GM12878 (cell line): Measurements from ENCODE around the gene PLEKHO1. TPM values are rescaled to one million over a fixed set of nuclear protein-coding genes. Genes with fewer than 3 reads are reported as not detected.

Source experiments
- ATAC-seq: fragments of 200-7000 bp; cut with Tn5 transposase; 3 replicates; pipeline ENCODE4 v1.9.1; 2020; ENCODE audit warnings: mild to moderate bottlenecking, moderate library complexity
- BruUV-seq: library from RNA; stranded (reverse); fragments of 400-500 nt; replicated peaks from 2 replicates; lab custom pipeline; 2021; lab: Mats Ljungman, UMichigan
- CTCF ChIA-PET: fragments of 300-600 bp; sonication (Branson Sonifier 250); formaldehyde crosslinking; extraction: SDS; loops from one replicate; lab custom pipeline; 2021; ENCODE audit warnings: inconsistent platforms; lab: Yijun Ruan, JAX
- POLR2A ChIA-PET: fragments of 350-600 bp; formaldehyde crosslinking; extraction: SDS; loops from one replicate; lab custom pipeline; 2021; ENCODE audit warnings: inconsistent platforms; lab: Charles Lee
- RAD21 ChIA-PET: fragments of 300-600 bp; sonication (Branson Sonifier 250); formaldehyde crosslinking; loops from one replicate; lab custom pipeline; 2023; ENCODE audit warnings: antibody characterized with exemption; ENCODE audit not compliant: unreplicated experiment; lab: Charles Lee
- SMC1A ChIA-PET: fragments of 300-600 bp; sonication (Branson Sonifier 250); formaldehyde crosslinking; loops from one replicate; lab custom pipeline; 2023; ENCODE audit not compliant: unreplicated experiment, uncharacterized antibody; lab: Charles Lee
- DNase-seq: peaks from one replicate; pipeline ENCODE4 v3.0.0-alpha.2; 2011; ENCODE audit warnings: low read depth, low spot score
- FAIRE-seq: peaks from 3 replicates; lab custom pipeline; 2011; peaks lifted over from hg19 to GRCh38; lab: Jason Lieb, UNC
- H2AFZ ChIP-seq: 2 replicates; pipeline ENCODE4 v1.6.0; 2011; ENCODE audit warnings: low read depth, low read length, control low read depth; ENCODE audit not compliant: control insufficient read depth
- H3K27ac ChIP-seq: 2 replicates; pipeline ENCODE4 v1.5.1; 2011; ENCODE audit warnings: control low read depth; ENCODE audit not compliant: control insufficient read depth, insufficient read depth
- H3K27me3 ChIP-seq, 2 experiments: replicated peaks in 1 of 2; 2 replicates each; pipeline versions ENCODE4 v1.6.0 to v1.6.1; 2011; ENCODE audit warnings: low read length in 1 of 2; ENCODE audit not compliant: control insufficient read depth in 2 of 2, insufficient read depth in 2 of 2
- H3K36me3 ChIP-seq, 2 experiments: 2 replicates each; pipeline ENCODE4 v1.5.1; 2011; ENCODE audit warnings: low read length in 1 of 2; ENCODE audit not compliant: control insufficient read depth in 2 of 2, insufficient read depth in 2 of 2
- H3K4me1 ChIP-seq: 2 replicates; pipeline ENCODE4 v1.6.1; 2011; ENCODE audit warnings: mild to moderate bottlenecking, low read length, moderate library complexity, mixed read lengths; ENCODE audit not compliant: control insufficient read depth, insufficient read depth
- H3K4me2 ChIP-seq: 2 replicates; pipeline ENCODE4 v1.6.0; 2011; ENCODE audit warnings: control low read depth; ENCODE audit not compliant: control insufficient read depth, insufficient read depth
- H3K4me3 ChIP-seq: fragments of 200-600 bp; sonication (generic); 2 replicates; pipeline ENCODE4 v1.5.1; 2016
- H3K79me2 ChIP-seq: 2 replicates; pipeline ENCODE4 v1.6.0; 2011; ENCODE audit warnings: low read length; ENCODE audit not compliant: control insufficient read depth, insufficient read depth
- H3K9ac ChIP-seq: 2 replicates; pipeline ENCODE4 v1.8.0; 2011; ENCODE audit warnings: low read length, control low read depth, mixed read lengths; ENCODE audit not compliant: control insufficient read depth, insufficient read depth
- H3K9me3 ChIP-seq: replicated peaks from 3 replicates; pipeline ENCODE4 v1.5.1; 2011; ENCODE audit warnings: mild to moderate bottlenecking, low read length; ENCODE audit not compliant: control insufficient read depth, insufficient read depth
- H4K20me1 ChIP-seq: 2 replicates; pipeline ENCODE4 v1.6.0; 2011; ENCODE audit not compliant: control insufficient read depth, insufficient read depth
- CEBPZ ChIP-seq: fragments of 150-350 bp; IDR thresholded peaks from 2 replicates; pipeline ENCODE4 v1.6.1; 2016; ENCODE audit warnings: low read depth, low read length
- CHD4 ChIP-seq: fragments of 200-600 bp; sonication (generic); IDR thresholded peaks from 2 replicates; pipeline ENCODE4 v1.6.1; 2016; ENCODE audit warnings: mild to moderate bottlenecking
- E2F4 ChIP-seq: IDR thresholded peaks from 2 replicates; pipeline ENCODE4 v1.6.1; 2012; ENCODE audit warnings: low read depth, low read length, improper control_type of control experiment
- MEF2B ChIP-seq: fragments of 450-650 bp; IDR thresholded peaks from 2 replicates; pipeline ENCODE4 v1.6.1; 2018; ENCODE audit warnings: mild to moderate bottlenecking, moderate library complexity; ENCODE audit not compliant: partially characterized antibody, poor library complexity, severe bottlenecking
- RB1 ChIP-seq: fragments of 450-650 bp; formaldehyde crosslinking; IDR thresholded peaks from 2 replicates; pipeline ENCODE4 v1.6.1; 2017; ENCODE audit warnings: mild to moderate bottlenecking, borderline replicate concordance
- WRNIP1 ChIP-seq: IDR thresholded peaks from 2 replicates; pipeline ENCODE4 v1.6.1; 2011; ENCODE audit warnings: low read depth, low read length, improper control_type of control experiment, borderline replicate concordance
- in situ Hi-C: fragments of 300-500 bp; cut with MboI; formaldehyde crosslinking; loops from 9 replicates; pipeline ENCODE4 v1.14.3; 2018; ENCODE audit warnings: mixed read lengths
- intact Hi-C: fragments of 100-400 bp; cut with micrococcal nuclease; formaldehyde crosslinking; loops from one replicate; pipeline ENCODE4 v1.14.2; 2022; ENCODE audit not compliant: unreplicated experiment
- polyA plus RNA-seq, 11 experiments: library from polyadenylated mRNA; depleted of rRNA in 4 of 11; unstranded in 6 of 11; stranded (reverse) in 5 of 11; fragments of >200 nt; fragmentation: Nextera tagmentation in 4 of 11; fragmentation: Illumina TruSeq in 1 of 11; extraction: Ambion mirVana in 4 of 11; extraction: Trizol in 1 of 11; gene quantifications; 1 replicate in 1 of 11; 2 replicates in 10 of 11; pipeline versions ENCODE4 v1.2.1 to v1.2.3, GENCODE V29; 2011 to 2016; ENCODE audit warnings: inconsistent platforms in 2 of 11, missing spikeins in 2 of 11, low read depth in 1 of 11
- total RNA-seq, 4 experiments: library from RNA; depleted of rRNA in 3 of 4; stranded (reverse); fragments of >200 nt in 3 of 4; fragmentation: Illumina TruSeq in 1 of 4; extraction: Trizol in 1 of 4; gene quantifications; 2 replicates each; pipeline versions ENCODE4 v1.2.1 to v1.2.3, GENCODE V29; 2013 to 2021

The PLEKHO1 gene
- total and polyA plus RNA-seq, 10 of the 15 experiments (the other 5 are each of a cell fraction or from before 2014, with no cell fraction given) = 5.3 to 184 (median 88.8) TPM

DNA sequence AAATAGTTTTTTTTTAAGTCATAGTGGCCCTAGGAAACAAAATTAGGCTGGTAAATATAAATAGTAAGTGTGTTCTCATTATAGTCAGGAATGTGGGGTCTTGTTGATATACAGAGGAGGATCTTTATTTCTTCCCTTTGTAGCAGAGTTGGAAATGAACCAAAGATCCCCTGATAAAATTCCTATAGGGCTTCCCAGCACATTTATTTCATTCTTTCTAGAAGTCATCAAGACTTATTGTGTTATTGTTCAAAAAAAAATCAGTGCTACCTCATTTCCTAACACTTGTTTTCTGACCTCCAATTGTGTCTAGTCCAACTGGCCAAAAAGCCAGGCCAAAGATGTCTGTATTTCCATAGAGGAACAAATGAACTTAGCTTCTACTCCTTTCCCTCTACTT lies 7.6 kb upstream of the PLEKHO1 start:
- Histone ChIP-seq H3K4me3 (no peak overlapping the region), H3K4me1 (peaks cover 15% of the 10 kb centered on the region), H3K4me2 (no peak overlapping the region), H3K36me3 (no peaks in the 10 kb centered on the region), H3K9me3 (no peaks in the 10 kb centered on the region), H3K27ac (no peak overlapping the region), H3K27me3 (no peaks in the 10 kb centered on the region), H3K79me2 (no peaks in the 10 kb centered on the region), H2AFZ (no peak overlapping the region), H3K9ac (no peak overlapping the region), H4K20me1 (no peaks in the 10 kb centered on the region)
- CTCF ChIA-PET = no interaction called here
- intact Hi-C loops (no loop called here), in situ Hi-C loops (no loop called here)
- ATAC-seq (no peak), FAIRE-seq (no peak), DNase-seq (no peak)
- RAD21 ChIA-PET = no interaction called here
- POLR2A ChIA-PET = interaction anchor here (0.8 to 1.7 kb wide), 3 partner anchors 9 to 23 kb away, joined by 3 to 6 read pairs (median 5); no protein-coding TSS in a partner anchor
- no peak for TF ChIP-seq MEF2B
- TF ChIP-seq CHD4 = no peak
- TF ChIP-seq WRNIP1 = no peak
- TF ChIP-seq RB1 = no peak
- no peak for TF ChIP-seq E2F4
- no peak for TF ChIP-seq CEBPZ
- SMC1A ChIA-PET = interaction anchor here (1.4 to 2.0 kb wide), 2 partner anchors 21 to 26 kb away, joined by 4 to 5 read pairs; no protein-coding TSS in a partner anchor
- no TSS peak for BruUV-seq
